NB4 (cell line): ENCODE measurements around the gene CKB.

Source experiments
- POLR2A ChIP-seq: IDR thresholded peaks from 2 replicates; pipeline ENCODE4 v1.6.1; 2011; ENCODE audit warnings: mild to moderate bottlenecking; ENCODE audit not compliant: insufficient read length; ENCODE audit errors: extremely low read depth
- TF ChIP-seq, protein P1 (sequence below): IDR thresholded peaks from one replicate; pipeline ENCODE4 v1.5.1; 2012; ENCODE audit warnings: low read depth, low read length
- TF ChIP-seq, protein P2 (sequence below): IDR thresholded peaks from 2 replicates; pipeline ENCODE4 v1.6.1; 2011; ENCODE audit warnings: low read depth, low read length

DNA sequence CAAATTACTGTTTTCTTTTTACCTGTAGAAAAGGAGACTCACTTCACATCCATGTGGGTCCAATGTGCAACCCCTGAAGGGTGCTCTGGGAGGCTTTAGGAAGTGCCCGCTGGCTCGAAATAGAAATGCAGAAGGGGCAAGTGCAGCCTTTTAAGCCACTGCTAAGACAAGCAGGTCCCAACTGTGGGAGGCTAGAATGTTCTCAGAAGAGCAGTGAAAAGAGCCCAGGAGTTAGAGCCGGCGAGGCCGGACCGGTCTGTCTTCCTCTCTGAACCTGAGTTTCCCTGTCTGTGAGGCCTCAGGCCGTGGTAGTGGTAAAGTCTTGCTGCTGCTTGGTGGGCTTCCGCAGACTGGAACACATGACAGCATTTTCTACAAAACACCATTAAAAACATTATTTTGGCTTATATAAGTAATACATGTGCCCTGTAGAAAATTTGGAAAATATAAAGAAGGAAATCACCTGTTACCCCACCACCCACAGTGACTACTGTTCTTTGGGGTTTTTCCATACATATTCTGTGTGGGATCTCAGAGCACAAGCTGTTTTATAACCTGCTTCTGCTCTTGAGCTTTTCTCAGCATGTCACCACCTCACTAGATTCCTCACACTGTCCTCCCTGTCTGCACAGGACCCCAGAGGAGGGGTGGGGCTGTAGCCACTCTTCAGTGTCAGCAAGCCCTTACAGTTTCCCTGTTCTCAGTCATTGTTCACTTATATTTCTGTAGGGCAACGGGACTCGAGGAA lies 6.0 kb downstream of the CKB start:
- TF ChIP-seq, protein P1, sequence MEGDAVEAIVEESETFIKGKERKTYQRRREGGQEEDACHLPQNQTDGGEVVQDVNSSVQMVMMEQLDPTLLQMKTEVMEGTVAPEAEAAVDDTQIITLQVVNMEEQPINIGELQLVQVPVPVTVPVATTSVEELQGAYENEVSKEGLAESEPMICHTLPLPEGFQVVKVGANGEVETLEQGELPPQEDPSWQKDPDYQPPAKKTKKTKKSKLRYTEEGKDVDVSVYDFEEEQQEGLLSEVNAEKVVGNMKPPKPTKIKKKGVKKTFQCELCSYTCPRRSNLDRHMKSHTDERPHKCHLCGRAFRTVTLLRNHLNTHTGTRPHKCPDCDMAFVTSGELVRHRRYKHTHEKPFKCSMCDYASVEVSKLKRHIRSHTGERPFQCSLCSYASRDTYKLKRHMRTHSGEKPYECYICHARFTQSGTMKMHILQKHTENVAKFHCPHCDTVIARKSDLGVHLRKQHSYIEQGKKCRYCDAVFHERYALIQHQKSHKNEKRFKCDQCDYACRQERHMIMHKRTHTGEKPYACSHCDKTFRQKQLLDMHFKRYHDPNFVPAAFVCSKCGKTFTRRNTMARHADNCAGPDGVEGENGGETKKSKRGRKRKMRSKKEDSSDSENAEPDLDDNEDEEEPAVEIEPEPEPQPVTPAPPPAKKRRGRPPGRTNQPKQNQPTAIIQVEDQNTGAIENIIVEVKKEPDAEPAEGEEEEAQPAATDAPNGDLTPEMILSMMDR: no peak
- no peak for TF ChIP-seq POLR2A
- TF ChIP-seq, protein P2, sequence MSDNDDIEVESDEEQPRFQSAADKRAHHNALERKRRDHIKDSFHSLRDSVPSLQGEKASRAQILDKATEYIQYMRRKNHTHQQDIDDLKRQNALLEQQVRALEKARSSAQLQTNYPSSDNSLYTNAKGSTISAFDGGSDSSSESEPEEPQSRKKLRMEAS: no peak
